ENCODE results near the gene CYFIP1. TPM values are rescaled to one million over a fixed set of nuclear protein-coding genes. Genes with fewer than 3 reads are reported as not detected.

The CYFIP1 gene
- total RNA-seq, 3 donors from 2014 or later, result 139 to 210 (median 143) TPM

GRCh38 chr15:22887157-22887951, 92.8 kb downstream of the CYFIP1 start:
- peak; percentile 46 for ATAC-seq
- TF ChIP-seq, protein P1, sequence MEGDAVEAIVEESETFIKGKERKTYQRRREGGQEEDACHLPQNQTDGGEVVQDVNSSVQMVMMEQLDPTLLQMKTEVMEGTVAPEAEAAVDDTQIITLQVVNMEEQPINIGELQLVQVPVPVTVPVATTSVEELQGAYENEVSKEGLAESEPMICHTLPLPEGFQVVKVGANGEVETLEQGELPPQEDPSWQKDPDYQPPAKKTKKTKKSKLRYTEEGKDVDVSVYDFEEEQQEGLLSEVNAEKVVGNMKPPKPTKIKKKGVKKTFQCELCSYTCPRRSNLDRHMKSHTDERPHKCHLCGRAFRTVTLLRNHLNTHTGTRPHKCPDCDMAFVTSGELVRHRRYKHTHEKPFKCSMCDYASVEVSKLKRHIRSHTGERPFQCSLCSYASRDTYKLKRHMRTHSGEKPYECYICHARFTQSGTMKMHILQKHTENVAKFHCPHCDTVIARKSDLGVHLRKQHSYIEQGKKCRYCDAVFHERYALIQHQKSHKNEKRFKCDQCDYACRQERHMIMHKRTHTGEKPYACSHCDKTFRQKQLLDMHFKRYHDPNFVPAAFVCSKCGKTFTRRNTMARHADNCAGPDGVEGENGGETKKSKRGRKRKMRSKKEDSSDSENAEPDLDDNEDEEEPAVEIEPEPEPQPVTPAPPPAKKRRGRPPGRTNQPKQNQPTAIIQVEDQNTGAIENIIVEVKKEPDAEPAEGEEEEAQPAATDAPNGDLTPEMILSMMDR (IDR thresholded peaks at IDR 0.05), result no peak
- intact Hi-C loops (cut with DNase I, micrococcal nuclease), result no loop called here
- peak in 2 of 3 donors; percentile 24 to 25 for DNase-seq
- Histone ChIP-seq H3K4me3 (no peak overlapping the region), H3K36me3 (ENCODE audit: low read depth) (no peaks in the 10 kb centered on the region), H3K9me3 (no peaks in the 10 kb centered on the region), H3K4me1 (ENCODE audit: low read depth) (peaks cover 4% of the 10 kb centered on the region)

DNA sequence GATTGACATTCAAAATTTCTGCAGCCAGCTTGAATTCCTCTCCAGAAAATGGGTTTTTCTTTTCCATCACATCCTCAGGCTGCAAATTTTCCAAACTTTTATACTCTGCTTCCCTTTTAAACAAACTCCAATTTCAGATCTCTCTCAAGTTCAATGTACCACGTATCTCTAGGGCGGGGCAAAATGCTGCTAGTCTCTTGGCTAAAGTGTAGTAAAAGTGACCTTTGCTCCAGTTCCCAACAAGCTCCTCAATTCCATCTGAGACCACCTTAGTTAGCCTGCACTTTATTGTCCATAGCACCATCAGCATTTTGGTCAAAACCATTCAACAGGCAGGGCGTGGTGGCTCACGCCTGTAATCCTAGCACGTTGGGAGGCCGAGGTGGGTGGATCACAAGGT, 95.0 kb downstream of the CYFIP1 start:
- H3K4me3 ChIP-seq, result no peak overlapping the region
- peaks cover 10% of the 10 kb centered on the region for H3K4me1 ChIP-seq (ENCODE audit: low read depth)
- intact Hi-C loops (cut with DNase I, micrococcal nuclease), result no loop called here
- no peaks in the 10 kb centered on the region for H3K36me3 ChIP-seq (ENCODE audit: low read depth)
- peak in 1 of 3 donors; percentile 55 for DNase-seq
- no peaks in the 10 kb centered on the region for H3K9me3 ChIP-seq
- ATAC-seq, result peak; percentile 54
- TF ChIP-seq, protein P1 (IDR thresholded peaks at IDR 0.05), result no peak

DNA sequence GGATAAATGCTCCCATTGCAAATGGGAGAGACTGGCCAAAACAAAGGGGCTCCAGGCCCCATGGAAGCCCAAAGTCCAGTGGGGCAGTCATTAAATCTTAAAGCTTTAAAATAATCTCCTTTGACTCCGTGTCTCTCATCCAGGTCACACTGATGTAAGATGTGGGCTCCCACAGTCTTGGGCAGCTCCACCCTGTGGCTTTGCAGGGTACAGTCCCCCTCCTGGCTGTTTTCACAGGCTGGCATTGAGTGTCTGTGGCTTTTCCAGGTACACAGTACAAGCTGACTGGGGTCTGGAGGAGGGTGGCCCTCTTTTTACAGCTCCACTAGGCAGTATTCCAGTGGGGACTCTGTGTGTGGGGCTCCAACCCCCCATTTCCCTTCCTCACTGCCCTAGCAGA, 95.8 kb downstream of the CYFIP1 start:
- TF ChIP-seq, protein P1 (IDR thresholded peaks at IDR 0.05), result no peak
- Histone ChIP-seq H3K9me3 (no peaks in the 10 kb centered on the region), H3K36me3 (ENCODE audit: low read depth) (no peaks in the 10 kb centered on the region), H3K4me3 (no peak overlapping the region), H3K4me1 (ENCODE audit: low read depth) (peaks cover 10% of the 10 kb centered on the region)
- ATAC-seq (peak; percentile 16), DNase-seq (peak in 1 of 3 donors; percentile 18)
- intact Hi-C loops (cut with DNase I, micrococcal nuclease), result no loop called here

GRCh38 chr15:22883196-22883595, 97.0 kb downstream of the CYFIP1 start:
- TF ChIP-seq, protein P1 (IDR thresholded peaks at IDR 0.05), result no peak
- intact Hi-C loops (cut with DNase I, micrococcal nuclease), result no loop called here
- H3K4me3 ChIP-seq, result no peak overlapping the region
- ATAC-seq (no peak), DNase-seq (no peak)
- no peaks in the 10 kb centered on the region for H3K36me3 ChIP-seq (ENCODE audit: low read depth)
- H3K4me1 ChIP-seq (ENCODE audit: low read depth), result peaks cover 10% of the 10 kb centered on the region
- H3K9me3 ChIP-seq, result no peaks in the 10 kb centered on the region

DNA sequence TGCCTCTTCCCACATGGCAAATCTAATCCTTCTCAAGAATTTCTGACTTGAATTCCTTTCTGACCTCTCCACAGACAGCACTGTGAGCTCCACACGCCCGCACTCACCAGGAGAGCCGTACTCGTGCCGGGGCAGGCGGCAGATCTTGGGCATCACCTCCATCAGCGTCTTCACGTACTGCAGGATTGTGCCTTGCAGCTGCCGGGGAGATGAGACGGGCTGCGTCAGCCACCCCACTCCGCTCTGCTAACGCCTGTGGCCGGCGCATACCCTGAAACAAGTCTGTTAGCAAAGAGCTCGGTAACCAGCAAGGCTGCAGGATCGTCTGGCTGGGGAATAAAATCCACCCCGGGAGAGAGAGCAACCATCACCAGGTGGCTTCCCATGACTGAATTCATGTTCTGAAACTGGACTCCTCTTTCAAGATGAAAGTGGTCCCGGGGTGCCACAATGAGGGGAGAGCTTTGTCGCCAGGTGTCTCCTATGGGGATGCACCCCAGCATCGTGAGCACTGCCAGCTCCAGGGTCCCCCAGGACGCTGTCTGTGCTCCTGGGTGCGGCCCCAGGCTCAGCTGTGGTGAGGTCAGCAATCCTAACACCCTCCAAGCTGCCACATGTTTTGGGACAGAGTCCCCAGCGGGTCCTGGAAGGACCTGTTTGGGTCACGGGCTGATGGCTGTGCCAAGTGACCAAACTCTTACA, 98.3 kb downstream of the CYFIP1 start:
- TF ChIP-seq, protein P1 (IDR thresholded peaks at IDR 0.05), result no peak
- intact Hi-C loops (cut with DNase I, micrococcal nuclease), result no loop called here
- no peaks in the 10 kb centered on the region for H3K9me3 ChIP-seq
- no peak for ATAC-seq
- peaks cover 10% of the 10 kb centered on the region for H3K4me1 ChIP-seq (ENCODE audit: low read depth)
- no peak for DNase-seq
- H3K4me3 ChIP-seq, result no peak overlapping the region
- no peaks in the 10 kb centered on the region for H3K36me3 ChIP-seq (ENCODE audit: low read depth)

Data from mucosa of descending colon (tissue), 3 donors.